WTC11 (cell line): ENCODE results near the gene ANGPTL3.

Experiments
- ATF1 ChIP-seq: sonication (generic); formaldehyde crosslinking; IDR thresholded peaks from 2 replicates; pipeline ENCODE4 v1.8.1; 2023; ENCODE audit warnings: mild to moderate bottlenecking, moderate library complexity, missing genetic modification reagents
- CREM ChIP-seq: sonication (generic); formaldehyde crosslinking; IDR thresholded peaks from 2 replicates; pipeline ENCODE4 v1.8.1; 2022; ENCODE audit warnings: mild to moderate bottlenecking, missing genetic modification reagents, moderate library complexity
- ETV6 ChIP-seq: sonication (generic); formaldehyde crosslinking; IDR thresholded peaks from 2 replicates; pipeline ENCODE4 v1.8.1; 2022; ENCODE audit warnings: mild to moderate bottlenecking, missing genetic modification reagents
- ZBTB21 ChIP-seq: sonication (generic); formaldehyde crosslinking; IDR thresholded peaks from 2 replicates; pipeline ENCODE4 v1.8.1; 2023; ENCODE audit warnings: mild to moderate bottlenecking, missing genetic modification reagents, borderline replicate concordance
- ZNF138 ChIP-seq: sonication (generic); formaldehyde crosslinking; conservative IDR thresholded peaks from 2 replicates; pipeline ENCODE4 v1.8.1; 2022; ENCODE audit warnings: mild to moderate bottlenecking, moderate library complexity, missing genetic modification reagents
- ZNF232 ChIP-seq: sonication (generic); formaldehyde crosslinking; IDR thresholded peaks from 2 replicates; pipeline ENCODE4 v1.8.0; 2022; ENCODE audit warnings: mild to moderate bottlenecking, missing genetic modification reagents
- TF ChIP-seq, protein P1 (sequence below): sonication (generic); formaldehyde crosslinking; IDR thresholded peaks from 2 replicates; pipeline ENCODE4 v1.8.1; 2023; ENCODE audit warnings: mild to moderate bottlenecking, moderate library complexity, missing genetic modification reagents
- TF ChIP-seq, protein P2 (sequence below): sonication (generic); formaldehyde crosslinking; IDR thresholded peaks from 2 replicates; pipeline ENCODE4 v1.8.0; 2022; ENCODE audit warnings: mild to moderate bottlenecking, missing genetic modification reagents
- TF ChIP-seq, protein P3 (sequence below): sonication (generic); formaldehyde crosslinking; IDR thresholded peaks from 2 replicates; pipeline ENCODE4 v1.8.1; 2023; ENCODE audit warnings: mild to moderate bottlenecking, missing genetic modification reagents, borderline replicate concordance
- TF ChIP-seq, protein P4 (sequence below): fragments of 200-600 bp; IDR thresholded peaks from 2 replicates; pipeline ENCODE4 v1.8.0; 2022; ENCODE audit warnings: antibody characterized with exemption
- TF ChIP-seq, protein P5 (sequence below): sonication (generic); formaldehyde crosslinking; IDR thresholded peaks from 2 replicates; pipeline ENCODE4 v1.8.0; 2023; ENCODE audit warnings: missing genetic modification reagents, mild to moderate bottlenecking, borderline replicate concordance
- TF ChIP-seq, protein P6 (sequence below): sonication (generic); formaldehyde crosslinking; IDR thresholded peaks from 2 replicates; pipeline ENCODE4 v1.8.1; 2023; ENCODE audit warnings: mild to moderate bottlenecking, missing genetic modification reagents, moderate library complexity
- TF ChIP-seq, protein P7 (sequence below): sonication (generic); formaldehyde crosslinking; IDR thresholded peaks from 2 replicates; pipeline ENCODE4 v1.8.0; 2022; ENCODE audit warnings: mild to moderate bottlenecking, missing genetic modification reagents
- TF ChIP-seq, protein P8 (sequence below): sonication (generic); formaldehyde crosslinking; IDR thresholded peaks from 2 replicates; pipeline ENCODE4 v1.8.0; 2023; ENCODE audit warnings: mild to moderate bottlenecking, missing genetic modification reagents

DNA sequence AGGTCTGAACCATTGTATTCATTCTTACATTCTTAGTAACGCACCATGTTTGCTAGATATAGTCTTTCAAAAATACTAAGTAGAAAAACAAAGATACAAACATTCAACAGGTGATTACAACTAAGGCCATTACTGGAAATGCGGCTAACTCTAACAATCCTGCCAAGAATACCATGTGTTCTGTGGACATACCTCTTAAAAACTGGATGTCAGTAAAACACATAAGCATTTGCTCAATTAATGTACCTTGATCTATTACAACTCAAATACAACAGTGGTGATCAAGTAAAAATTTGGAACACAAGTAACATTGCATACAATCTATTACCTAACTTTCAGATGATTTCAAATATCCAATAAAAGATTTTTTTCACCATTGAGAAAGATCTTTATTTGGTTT lies 15.4 kb downstream of the ANGPTL3 start:
- TF ChIP-seq CREM (CRISPR knock-in tag), result no peak
- TF ChIP-seq, protein P1, sequence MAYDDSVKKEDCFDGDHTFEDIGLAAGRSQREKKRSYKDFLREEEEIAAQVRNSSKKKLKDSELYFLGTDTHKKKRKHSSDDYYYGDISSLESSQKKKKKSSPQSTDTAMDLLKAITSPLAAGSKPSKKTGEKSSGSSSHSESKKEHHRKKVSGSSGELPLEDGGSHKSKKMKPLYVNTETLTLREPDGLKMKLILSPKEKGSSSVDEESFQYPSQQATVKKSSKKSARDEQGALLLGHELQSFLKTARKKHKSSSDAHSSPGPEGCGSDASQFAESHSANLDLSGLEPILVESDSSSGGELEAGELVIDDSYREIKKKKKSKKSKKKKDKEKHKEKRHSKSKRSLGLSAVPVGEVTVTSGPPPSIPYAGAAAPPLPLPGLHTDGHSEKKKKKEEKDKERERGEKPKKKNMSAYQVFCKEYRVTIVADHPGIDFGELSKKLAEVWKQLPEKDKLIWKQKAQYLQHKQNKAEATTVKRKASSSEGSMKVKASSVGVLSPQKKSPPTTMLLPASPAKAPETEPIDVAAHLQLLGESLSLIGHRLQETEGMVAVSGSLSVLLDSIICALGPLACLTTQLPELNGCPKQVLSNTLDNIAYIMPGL (CRISPR knock-in tag), result no peak
- no peak for TF ChIP-seq ZNF138 (CRISPR knock-in tag)
- no peak for TF ChIP-seq ATF1 (CRISPR knock-in tag)
- TF ChIP-seq, protein P2, sequence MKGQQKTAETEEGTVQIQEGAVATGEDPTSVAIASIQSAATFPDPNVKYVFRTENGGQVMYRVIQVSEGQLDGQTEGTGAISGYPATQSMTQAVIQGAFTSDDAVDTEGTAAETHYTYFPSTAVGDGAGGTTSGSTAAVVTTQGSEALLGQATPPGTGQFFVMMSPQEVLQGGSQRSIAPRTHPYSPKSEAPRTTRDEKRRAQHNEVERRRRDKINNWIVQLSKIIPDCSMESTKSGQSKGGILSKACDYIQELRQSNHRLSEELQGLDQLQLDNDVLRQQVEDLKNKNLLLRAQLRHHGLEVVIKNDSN (CRISPR knock-in tag), result no peak
- TF ChIP-seq ZBTB21, result no peak
- TF ChIP-seq, protein P3, sequence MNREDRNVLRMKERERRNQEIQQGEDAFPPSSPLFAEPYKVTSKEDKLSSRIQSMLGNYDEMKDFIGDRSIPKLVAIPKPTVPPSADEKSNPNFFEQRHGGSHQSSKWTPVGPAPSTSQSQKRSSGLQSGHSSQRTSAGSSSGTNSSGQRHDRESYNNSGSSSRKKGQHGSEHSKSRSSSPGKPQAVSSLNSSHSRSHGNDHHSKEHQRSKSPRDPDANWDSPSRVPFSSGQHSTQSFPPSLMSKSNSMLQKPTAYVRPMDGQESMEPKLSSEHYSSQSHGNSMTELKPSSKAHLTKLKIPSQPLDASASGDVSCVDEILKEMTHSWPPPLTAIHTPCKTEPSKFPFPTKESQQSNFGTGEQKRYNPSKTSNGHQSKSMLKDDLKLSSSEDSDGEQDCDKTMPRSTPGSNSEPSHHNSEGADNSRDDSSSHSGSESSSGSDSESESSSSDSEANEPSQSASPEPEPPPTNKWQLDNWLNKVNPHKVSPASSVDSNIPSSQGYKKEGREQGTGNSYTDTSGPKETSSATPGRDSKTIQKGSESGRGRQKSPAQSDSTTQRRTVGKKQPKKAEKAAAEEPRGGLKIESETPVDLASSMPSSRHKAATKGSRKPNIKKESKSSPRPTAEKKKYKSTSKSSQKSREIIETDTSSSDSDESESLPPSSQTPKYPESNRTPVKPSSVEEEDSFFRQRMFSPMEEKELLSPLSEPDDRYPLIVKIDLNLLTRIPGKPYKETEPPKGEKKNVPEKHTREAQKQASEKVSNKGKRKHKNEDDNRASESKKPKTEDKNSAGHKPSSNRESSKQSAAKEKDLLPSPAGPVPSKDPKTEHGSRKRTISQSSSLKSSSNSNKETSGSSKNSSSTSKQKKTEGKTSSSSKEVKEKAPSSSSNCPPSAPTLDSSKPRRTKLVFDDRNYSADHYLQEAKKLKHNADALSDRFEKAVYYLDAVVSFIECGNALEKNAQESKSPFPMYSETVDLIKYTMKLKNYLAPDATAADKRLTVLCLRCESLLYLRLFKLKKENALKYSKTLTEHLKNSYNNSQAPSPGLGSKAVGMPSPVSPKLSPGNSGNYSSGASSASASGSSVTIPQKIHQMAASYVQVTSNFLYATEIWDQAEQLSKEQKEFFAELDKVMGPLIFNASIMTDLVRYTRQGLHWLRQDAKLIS, result no peak
- TF ChIP-seq, protein P4, sequence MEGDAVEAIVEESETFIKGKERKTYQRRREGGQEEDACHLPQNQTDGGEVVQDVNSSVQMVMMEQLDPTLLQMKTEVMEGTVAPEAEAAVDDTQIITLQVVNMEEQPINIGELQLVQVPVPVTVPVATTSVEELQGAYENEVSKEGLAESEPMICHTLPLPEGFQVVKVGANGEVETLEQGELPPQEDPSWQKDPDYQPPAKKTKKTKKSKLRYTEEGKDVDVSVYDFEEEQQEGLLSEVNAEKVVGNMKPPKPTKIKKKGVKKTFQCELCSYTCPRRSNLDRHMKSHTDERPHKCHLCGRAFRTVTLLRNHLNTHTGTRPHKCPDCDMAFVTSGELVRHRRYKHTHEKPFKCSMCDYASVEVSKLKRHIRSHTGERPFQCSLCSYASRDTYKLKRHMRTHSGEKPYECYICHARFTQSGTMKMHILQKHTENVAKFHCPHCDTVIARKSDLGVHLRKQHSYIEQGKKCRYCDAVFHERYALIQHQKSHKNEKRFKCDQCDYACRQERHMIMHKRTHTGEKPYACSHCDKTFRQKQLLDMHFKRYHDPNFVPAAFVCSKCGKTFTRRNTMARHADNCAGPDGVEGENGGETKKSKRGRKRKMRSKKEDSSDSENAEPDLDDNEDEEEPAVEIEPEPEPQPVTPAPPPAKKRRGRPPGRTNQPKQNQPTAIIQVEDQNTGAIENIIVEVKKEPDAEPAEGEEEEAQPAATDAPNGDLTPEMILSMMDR, result no peak
- TF ChIP-seq, protein P5, sequence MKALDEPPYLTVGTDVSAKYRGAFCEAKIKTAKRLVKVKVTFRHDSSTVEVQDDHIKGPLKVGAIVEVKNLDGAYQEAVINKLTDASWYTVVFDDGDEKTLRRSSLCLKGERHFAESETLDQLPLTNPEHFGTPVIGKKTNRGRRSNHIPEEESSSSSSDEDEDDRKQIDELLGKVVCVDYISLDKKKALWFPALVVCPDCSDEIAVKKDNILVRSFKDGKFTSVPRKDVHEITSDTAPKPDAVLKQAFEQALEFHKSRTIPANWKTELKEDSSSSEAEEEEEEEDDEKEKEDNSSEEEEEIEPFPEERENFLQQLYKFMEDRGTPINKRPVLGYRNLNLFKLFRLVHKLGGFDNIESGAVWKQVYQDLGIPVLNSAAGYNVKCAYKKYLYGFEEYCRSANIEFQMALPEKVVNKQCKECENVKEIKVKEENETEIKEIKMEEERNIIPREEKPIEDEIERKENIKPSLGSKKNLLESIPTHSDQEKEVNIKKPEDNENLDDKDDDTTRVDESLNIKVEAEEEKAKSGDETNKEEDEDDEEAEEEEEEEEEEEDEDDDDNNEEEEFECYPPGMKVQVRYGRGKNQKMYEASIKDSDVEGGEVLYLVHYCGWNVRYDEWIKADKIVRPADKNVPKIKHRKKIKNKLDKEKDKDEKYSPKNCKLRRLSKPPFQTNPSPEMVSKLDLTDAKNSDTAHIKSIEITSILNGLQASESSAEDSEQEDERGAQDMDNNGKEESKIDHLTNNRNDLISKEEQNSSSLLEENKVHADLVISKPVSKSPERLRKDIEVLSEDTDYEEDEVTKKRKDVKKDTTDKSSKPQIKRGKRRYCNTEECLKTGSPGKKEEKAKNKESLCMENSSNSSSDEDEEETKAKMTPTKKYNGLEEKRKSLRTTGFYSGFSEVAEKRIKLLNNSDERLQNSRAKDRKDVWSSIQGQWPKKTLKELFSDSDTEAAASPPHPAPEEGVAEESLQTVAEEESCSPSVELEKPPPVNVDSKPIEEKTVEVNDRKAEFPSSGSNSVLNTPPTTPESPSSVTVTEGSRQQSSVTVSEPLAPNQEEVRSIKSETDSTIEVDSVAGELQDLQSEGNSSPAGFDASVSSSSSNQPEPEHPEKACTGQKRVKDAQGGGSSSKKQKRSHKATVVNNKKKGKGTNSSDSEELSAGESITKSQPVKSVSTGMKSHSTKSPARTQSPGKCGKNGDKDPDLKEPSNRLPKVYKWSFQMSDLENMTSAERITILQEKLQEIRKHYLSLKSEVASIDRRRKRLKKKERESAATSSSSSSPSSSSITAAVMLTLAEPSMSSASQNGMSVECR (CRISPR knock-in tag), result no peak
- no peak for TF ChIP-seq ETV6 (CRISPR knock-in tag)
- TF ChIP-seq, protein P6, sequence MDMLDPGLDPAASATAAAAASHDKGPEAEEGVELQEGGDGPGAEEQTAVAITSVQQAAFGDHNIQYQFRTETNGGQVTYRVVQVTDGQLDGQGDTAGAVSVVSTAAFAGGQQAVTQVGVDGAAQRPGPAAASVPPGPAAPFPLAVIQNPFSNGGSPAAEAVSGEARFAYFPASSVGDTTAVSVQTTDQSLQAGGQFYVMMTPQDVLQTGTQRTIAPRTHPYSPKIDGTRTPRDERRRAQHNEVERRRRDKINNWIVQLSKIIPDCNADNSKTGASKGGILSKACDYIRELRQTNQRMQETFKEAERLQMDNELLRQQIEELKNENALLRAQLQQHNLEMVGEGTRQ, result no peak
- TF ChIP-seq, protein P7, sequence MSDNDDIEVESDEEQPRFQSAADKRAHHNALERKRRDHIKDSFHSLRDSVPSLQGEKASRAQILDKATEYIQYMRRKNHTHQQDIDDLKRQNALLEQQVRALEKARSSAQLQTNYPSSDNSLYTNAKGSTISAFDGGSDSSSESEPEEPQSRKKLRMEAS (CRISPR knock-in tag), result no peak
- no peak for TF ChIP-seq ZNF232
- TF ChIP-seq, protein P8, sequence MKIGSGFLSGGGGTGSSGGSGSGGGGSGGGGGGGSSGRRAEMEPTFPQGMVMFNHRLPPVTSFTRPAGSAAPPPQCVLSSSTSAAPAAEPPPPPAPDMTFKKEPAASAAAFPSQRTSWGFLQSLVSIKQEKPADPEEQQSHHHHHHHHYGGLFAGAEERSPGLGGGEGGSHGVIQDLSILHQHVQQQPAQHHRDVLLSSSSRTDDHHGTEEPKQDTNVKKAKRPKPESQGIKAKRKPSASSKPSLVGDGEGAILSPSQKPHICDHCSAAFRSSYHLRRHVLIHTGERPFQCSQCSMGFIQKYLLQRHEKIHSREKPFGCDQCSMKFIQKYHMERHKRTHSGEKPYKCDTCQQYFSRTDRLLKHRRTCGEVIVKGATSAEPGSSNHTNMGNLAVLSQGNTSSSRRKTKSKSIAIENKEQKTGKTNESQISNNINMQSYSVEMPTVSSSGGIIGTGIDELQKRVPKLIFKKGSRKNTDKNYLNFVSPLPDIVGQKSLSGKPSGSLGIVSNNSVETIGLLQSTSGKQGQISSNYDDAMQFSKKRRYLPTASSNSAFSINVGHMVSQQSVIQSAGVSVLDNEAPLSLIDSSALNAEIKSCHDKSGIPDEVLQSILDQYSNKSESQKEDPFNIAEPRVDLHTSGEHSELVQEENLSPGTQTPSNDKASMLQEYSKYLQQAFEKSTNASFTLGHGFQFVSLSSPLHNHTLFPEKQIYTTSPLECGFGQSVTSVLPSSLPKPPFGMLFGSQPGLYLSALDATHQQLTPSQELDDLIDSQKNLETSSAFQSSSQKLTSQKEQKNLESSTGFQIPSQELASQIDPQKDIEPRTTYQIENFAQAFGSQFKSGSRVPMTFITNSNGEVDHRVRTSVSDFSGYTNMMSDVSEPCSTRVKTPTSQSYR (CRISPR knock-in tag), result no peak
